ENCODE results near the gene WASL. TPM values are rescaled to one million over a fixed set of nuclear protein-coding genes. Genes with fewer than 3 reads are reported as not detected.

WASL gene
- total RNA-seq, 2 experiments from 2014 or later = 5.5 TPM

DNA sequence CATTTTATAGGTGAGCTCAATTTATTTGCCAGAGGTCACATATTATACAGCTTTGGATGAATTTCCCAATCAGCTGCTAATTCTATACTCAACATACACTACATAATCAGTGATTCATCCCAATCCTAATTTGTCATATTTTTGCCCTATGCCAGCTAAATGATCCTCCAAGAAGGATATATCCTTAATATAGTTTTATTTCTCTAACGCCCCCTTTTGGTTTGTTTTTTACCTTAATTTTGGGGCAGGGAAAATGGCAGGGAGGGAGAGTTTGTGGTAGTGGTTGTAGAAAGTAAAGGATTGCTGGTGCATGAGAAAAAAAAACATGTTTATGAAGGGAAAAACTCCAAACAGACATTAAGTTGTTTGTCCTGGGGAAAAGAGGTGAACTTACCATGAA, 31.9 kb downstream of the WASL start:
- DNase-seq (no peak), ATAC-seq (no peak)
- ChIA-PET POLR2A (no interaction called here), CTCF (interaction anchor here (0.8 to 2.9 kb wide), 7 partner anchors 9 to 148 kb away, joined by 3 to 8 read pairs (median 4); no protein-coding TSS in a partner anchor)
- no peak overlapping the region for H3K27ac Mint-ChIP-seq
- no peak overlapping the region for H3K4me3 Mint-ChIP-seq
- H3K9me3 Mint-ChIP-seq (ENCODE audit: low read depth) = no peaks in the 10 kb centered on the region
- no peaks in the 10 kb centered on the region for H3K27me3 Mint-ChIP-seq
- peaks cover 65% of the 10 kb centered on the region for H3K4me1 Mint-ChIP-seq
- no peaks in the 10 kb centered on the region for H3K36me3 Mint-ChIP-seq (ENCODE audit: low read depth)
- intact Hi-C loops (cut with DNase I, micrococcal nuclease) = no loop called here

- Mint-ChIP-seq H3K36me3 (ENCODE audit: low read depth) (no peaks in the 10 kb centered on the region), H3K9me3 (ENCODE audit: low read depth) (no peaks in the 10 kb centered on the region), H3K4me3 (no peak overlapping the region), H3K27me3 (no peaks in the 10 kb centered on the region), H3K4me1 (peaks cover 69% of the 10 kb centered on the region), H3K27ac (peak overlapping the region; percentile 27)
- intact Hi-C loops (cut with DNase I, micrococcal nuclease) = no loop called here
- no peak for ATAC-seq
- CTCF ChIA-PET = interaction anchor here (1.3 to 2.9 kb wide), 3 partner anchors 8 to 149 kb away, joined by 3 to 7 read pairs (median 4); no protein-coding TSS in a partner anchor
- DNase-seq = no peak
- POLR2A ChIA-PET = interaction anchor here (2.0 kb wide), 1 partner anchor 33 kb away, joined by 6 read pairs; the partner anchor contains the start of gene WASL
Measured at GRCh38 chr7:123715799-123716198, 33.0 kb downstream of the WASL start.

DNA sequence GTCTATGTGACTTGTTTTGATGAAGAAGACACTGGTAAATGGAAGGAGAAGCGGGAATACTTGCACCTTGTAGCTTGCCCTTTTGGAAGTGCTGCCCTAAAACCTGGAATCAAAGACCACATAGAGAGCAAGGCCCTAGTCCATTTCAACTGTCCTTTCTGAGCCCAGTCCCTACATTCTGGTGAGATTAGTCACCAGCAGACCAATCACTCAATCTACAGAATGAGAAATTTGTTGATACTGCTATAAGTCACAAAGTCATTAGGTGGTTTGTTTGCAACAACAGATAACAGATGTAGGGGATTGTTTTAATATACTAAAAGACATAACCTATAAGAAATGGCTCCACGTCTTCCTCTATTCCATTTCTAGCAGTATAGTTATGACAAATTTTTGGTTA, 33.6 kb downstream of the WASL start:
- peaks cover 72% of the 10 kb centered on the region for H3K4me1 Mint-ChIP-seq
- peak overlapping the region; percentile 27 for H3K27ac Mint-ChIP-seq
- ATAC-seq = no peak
- ChIA-PET CTCF (interaction anchor here (0.6 to 1.4 kb wide), 3 partner anchors 8 to 27 kb away, joined by 3 to 4 read pairs (median 3); no protein-coding TSS in a partner anchor), POLR2A (interaction anchor here (2.0 kb wide), 1 partner anchor 34 kb away, joined by 6 read pairs; the partner anchor contains the start of gene WASL)
- H3K36me3 Mint-ChIP-seq (ENCODE audit: low read depth) = no peaks in the 10 kb centered on the region
- H3K4me3 Mint-ChIP-seq = no peak overlapping the region
- H3K9me3 Mint-ChIP-seq (ENCODE audit: low read depth) = no peaks in the 10 kb centered on the region
- intact Hi-C loops (cut with DNase I, micrococcal nuclease) = no loop called here
- no peak for DNase-seq
- no peaks in the 10 kb centered on the region for H3K27me3 Mint-ChIP-seq

DNA sequence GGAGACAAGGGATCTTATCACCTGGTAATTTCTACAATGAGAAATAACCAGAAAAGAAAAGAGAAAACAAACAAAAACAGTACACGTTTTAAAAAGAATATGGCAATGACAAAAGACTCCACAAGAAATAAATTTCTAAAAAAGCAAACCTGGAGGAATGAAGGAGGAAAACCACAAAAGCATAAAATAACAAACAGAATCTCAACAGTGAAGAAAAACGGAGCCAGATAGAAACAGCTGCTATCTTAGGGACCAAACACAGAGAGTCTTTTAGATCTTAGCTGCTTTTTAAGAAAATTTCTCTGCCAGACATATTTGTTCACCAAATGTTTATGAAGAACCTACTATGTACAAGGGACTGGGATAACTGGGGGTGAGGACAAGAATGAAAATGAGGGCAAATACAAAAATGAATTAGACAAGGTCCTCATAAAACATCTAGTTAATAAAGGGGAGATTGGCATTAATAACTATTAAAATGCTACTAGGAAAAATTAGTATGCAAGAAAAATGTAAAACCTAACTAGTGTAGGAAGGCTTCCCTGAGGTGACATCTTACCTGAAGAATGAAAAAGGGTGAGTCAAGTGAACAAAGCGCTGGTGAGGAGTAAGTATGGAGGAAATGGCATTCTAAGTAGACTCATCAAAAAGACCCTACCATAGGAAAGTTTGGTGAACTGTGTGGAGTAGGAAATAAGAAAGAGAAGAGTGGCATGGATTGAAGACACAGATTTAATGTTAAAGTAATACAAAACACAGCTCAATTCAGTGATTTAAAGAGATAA, 34.3 kb downstream of the WASL start:
- ChIA-PET CTCF (interaction anchor here (0.6 to 1.4 kb wide), 3 partner anchors 9 to 27 kb away, joined by 3 to 4 read pairs (median 3); no protein-coding TSS in a partner anchor), POLR2A (interaction anchor here (2.0 kb wide), 1 partner anchor 35 kb away, joined by 6 read pairs; the partner anchor contains the start of gene WASL)
- H3K4me1 Mint-ChIP-seq = peaks cover 66% of the 10 kb centered on the region
- no peaks in the 10 kb centered on the region for H3K36me3 Mint-ChIP-seq (ENCODE audit: low read depth)
- peak overlapping the region; percentile 4 for H3K27ac Mint-ChIP-seq
- DNase-seq (no peak), ATAC-seq (no peak)
- no peaks in the 10 kb centered on the region for H3K9me3 Mint-ChIP-seq (ENCODE audit: low read depth)
- intact Hi-C loops (cut with DNase I, micrococcal nuclease) = no loop called here
- H3K27me3 Mint-ChIP-seq = no peaks in the 10 kb centered on the region
- no peak overlapping the region for H3K4me3 Mint-ChIP-seq

DNA sequence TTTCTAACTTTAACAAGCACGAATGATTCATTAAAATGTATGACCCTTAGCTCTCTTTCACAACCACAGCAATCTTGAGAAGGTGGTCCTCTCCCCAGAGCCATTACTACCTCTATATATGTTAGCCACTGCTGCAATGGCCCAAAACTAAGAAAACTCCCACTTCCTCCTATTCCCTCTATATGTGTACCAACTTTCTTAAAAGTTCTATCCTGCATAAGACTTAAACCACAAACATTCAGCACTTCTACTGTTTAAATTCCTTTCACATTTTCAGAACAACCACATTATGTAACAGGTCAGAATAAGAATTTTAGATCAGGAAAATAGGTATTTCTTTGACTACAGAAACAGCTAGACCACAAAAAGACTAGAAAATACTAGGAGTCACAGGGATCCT, 36.2 kb downstream of the WASL start:
- H3K9me3 Mint-ChIP-seq (ENCODE audit: low read depth) = no peaks in the 10 kb centered on the region
- no peak overlapping the region for H3K4me3 Mint-ChIP-seq
- no peak for ATAC-seq
- no peaks in the 10 kb centered on the region for H3K27me3 Mint-ChIP-seq
- CTCF ChIA-PET = no interaction called here
- H3K27ac Mint-ChIP-seq = peak overlapping the region; percentile 23
- DNase-seq = no peak
- peaks cover 55% of the 10 kb centered on the region for H3K4me1 Mint-ChIP-seq
- peaks cover 9% of the 10 kb centered on the region for H3K36me3 Mint-ChIP-seq (ENCODE audit: low read depth)
- POLR2A ChIA-PET = no interaction called here
- intact Hi-C loops (cut with DNase I, micrococcal nuclease) = loop anchor here (1.0 to 2.0 kb wide), 2 partner anchors 36 to 37 kb away; partner anchors contain the start of gene WASL (in 2 of the 2)

DNA sequence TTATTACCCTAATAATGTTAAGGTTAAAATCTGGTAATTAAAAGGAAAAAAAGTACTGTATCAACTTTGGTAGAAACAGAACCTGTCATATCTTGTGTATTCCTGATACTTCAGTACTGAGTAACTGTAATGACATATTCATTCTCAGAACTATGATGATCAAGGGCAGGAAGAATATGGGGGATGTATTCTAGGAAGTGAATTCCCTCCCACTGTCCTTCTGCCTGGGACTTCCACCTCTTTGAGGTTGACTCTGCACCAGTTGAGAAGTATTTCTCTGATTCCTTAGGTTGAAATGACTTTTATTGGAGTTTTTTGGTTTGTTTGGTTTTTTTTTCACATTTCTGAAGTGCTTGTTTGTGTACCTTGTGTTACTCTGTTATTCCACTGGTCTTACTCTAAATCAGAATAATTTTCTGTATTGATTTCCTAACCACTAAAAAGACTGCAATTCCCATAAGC, 36.9 kb downstream of the WASL start:
- CTCF ChIA-PET = no interaction called here
- Mint-ChIP-seq H3K4me3 (no peak overlapping the region), H3K27me3 (no peaks in the 10 kb centered on the region), H3K9me3 (ENCODE audit: low read depth) (no peaks in the 10 kb centered on the region), H3K36me3 (ENCODE audit: low read depth) (peaks cover 9% of the 10 kb centered on the region), H3K27ac (peak overlapping the region; percentile 45), H3K4me1 (peaks cover 55% of the 10 kb centered on the region)
- ATAC-seq = peak; percentile 83
- DNase-seq = peak; percentile 15
- intact Hi-C loops (cut with DNase I, micrococcal nuclease) = loop anchor here (1.0 to 2.0 kb wide), 2 partner anchors 37 kb away; partner anchors contain the start of gene WASL (in 2 of the 2)
- POLR2A ChIA-PET = no interaction called here

GRCh38 chr7:123710683-123711082, 38.1 kb downstream of the WASL start:
- Mint-ChIP-seq H3K36me3 (ENCODE audit: low read depth) (peaks cover 12% of the 10 kb centered on the region), H3K27me3 (no peaks in the 10 kb centered on the region), H3K9me3 (ENCODE audit: low read depth) (no peaks in the 10 kb centered on the region), H3K27ac (peak overlapping the region; percentile 55), H3K4me3 (no peak overlapping the region), H3K4me1 (peaks cover 48% of the 10 kb centered on the region)
- ATAC-seq (no peak), DNase-seq (no peak)
- ChIA-PET CTCF (no interaction called here), POLR2A (no interaction called here)
- intact Hi-C loops (cut with DNase I, micrococcal nuclease) = no loop called here

GRCh38 chr7:123709525-123709924, 39.3 kb downstream of the WASL start:
- CTCF ChIA-PET = no interaction called here
- no peaks in the 10 kb centered on the region for H3K27me3 Mint-ChIP-seq
- H3K4me1 Mint-ChIP-seq = peaks cover 37% of the 10 kb centered on the region
- ATAC-seq (no peak), DNase-seq (no peak)
- H3K36me3 Mint-ChIP-seq (ENCODE audit: low read depth) = peaks cover 15% of the 10 kb centered on the region
- H3K4me3 Mint-ChIP-seq = no peak overlapping the region
- H3K27ac Mint-ChIP-seq = no peak overlapping the region
- POLR2A ChIA-PET = no interaction called here
- intact Hi-C loops (cut with DNase I, micrococcal nuclease) = no loop called here
- H3K9me3 Mint-ChIP-seq (ENCODE audit: low read depth) = no peaks in the 10 kb centered on the region

DNA sequence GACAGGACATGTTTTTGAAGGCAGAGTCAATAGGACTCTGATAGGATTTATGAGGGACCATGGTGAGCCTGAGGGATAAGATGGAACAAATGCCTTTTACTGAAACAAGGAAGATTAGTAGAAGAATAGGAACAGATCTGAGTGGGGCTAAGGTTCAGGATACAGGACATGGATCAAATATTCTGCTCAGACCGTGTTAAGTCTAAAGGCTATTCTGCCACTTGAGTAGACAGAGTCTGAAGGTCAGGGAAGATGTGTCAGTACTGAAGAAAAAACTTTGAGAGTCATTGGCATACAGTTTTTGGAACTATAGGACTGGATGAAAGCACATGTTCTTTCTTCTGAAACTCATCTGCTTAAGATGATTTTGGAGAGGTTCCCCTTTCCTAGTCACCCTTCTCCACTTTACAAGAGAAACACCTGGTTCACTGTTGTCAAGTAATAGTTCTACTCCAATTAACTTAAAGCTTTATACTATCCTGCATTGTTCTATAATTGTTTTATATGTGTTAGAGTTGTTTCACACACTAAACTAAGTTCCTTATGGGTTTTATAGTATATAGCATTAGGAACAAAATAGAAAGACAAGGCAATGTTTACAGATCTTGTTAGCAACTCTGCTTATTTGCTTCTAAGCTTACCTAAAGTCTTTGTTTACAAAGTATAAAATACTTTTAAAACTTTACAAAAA, 43.4 kb downstream of the WASL start:
- Mint-ChIP-seq H3K4me1 (peaks cover 2% of the 10 kb centered on the region), H3K27me3 (no peaks in the 10 kb centered on the region), H3K27ac (no peak overlapping the region), H3K36me3 (ENCODE audit: low read depth) (peaks cover 17% of the 10 kb centered on the region), H3K9me3 (ENCODE audit: low read depth) (no peaks in the 10 kb centered on the region), H3K4me3 (no peak overlapping the region)
- intact Hi-C loops (cut with DNase I, micrococcal nuclease) = no loop called here
- no peak for DNase-seq
- ChIA-PET POLR2A (no interaction called here), CTCF (interaction anchor here (1.0 kb wide), 1 partner anchor 93 kb away, joined by 3 read pairs; no protein-coding TSS in a partner anchor)
- ATAC-seq = no peak

DNA sequence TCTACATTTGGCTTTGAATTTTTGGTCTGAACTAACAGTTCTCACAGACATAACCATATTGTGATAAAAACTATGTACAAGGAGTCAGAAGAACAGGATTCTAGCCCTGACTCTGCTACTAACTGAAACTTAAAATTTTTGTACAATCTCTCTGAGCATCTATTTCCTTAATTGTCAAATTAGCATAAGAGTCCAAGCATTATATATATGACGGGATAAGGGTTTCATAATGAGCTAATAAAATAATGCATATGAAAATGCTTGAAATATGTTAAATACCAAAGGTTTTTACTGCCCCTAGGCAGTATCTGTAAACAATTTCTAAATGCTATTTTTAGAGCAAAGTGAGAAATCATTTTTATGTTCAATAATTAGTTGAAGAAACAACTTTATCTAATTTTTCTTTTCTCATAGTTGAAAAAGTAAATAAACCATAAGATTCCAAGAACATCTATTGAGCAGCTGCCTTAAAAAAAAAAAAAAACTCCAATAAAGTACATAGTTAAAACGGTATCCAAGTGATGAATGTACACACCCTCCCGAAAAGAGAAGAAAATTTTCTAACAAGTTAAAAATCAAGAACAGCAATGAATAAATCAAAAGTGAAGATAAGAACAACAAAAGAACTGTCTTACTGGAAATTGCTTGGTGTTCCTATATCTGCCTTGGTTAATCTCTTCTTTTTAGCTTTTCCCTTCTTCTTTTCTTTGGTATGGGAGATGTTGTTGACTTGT, 52.7 kb downstream of the WASL start:
- POLR2A ChIA-PET = no interaction called here
- no peak for ATAC-seq
- no peak overlapping the region for H3K4me3 Mint-ChIP-seq

DNA sequence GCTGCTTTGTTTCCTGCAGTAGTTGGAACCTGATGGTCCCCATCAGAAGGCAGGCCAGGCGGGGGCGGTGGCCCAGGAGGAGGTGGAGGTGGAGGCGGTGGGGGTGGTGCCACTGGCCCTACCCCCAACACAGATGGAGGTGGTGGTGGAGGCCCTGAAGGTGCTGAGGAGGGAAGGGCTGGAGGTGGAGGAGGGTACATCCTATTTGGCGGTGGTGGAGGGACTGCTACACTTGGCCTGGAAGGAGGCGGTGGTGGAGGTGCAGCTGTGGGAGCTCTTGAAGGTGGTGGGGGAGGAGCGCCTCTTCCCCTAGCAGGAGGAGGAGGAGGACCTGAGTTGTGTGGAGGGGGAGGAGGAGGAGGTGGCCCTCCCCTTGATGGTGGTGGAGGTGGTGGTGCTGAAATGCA, 56.3 kb downstream of the WASL start:
- intact Hi-C loops (cut with DNase I, micrococcal nuclease) = loop anchor here in 1 of 2 experiments (2.0 kb wide), 1 partner anchor 28 kb away; no protein-coding TSS in a partner anchor
- ChIA-PET POLR2A (no interaction called here), CTCF (interaction anchor here (0.6 to 4.3 kb wide), 5 partner anchors 9 to 208 kb away, joined by 3 to 21 read pairs (median 3); no protein-coding TSS in a partner anchor)
- Mint-ChIP-seq H3K4me3 (no peak overlapping the region), H3K27me3 (no peaks in the 10 kb centered on the region), H3K9me3 (ENCODE audit: low read depth) (no peaks in the 10 kb centered on the region), H3K4me1 (no peaks in the 10 kb centered on the region), H3K36me3 (ENCODE audit: low read depth) (peaks cover 10% of the 10 kb centered on the region), H3K27ac (no peak overlapping the region)
- ATAC-seq (no peak), DNase-seq (no peak)

More for the DNA sequence above, 52.7 kb downstream of the WASL start:
- Mint-ChIP-seq H3K9me3 (ENCODE audit: low read depth) (no peaks in the 10 kb centered on the region), H3K27ac (no peak overlapping the region), H3K36me3 (ENCODE audit: low read depth) (peaks cover 20% of the 10 kb centered on the region), H3K4me1 (no peaks in the 10 kb centered on the region), H3K27me3 (no peaks in the 10 kb centered on the region)
- intact Hi-C loops (cut with DNase I, micrococcal nuclease) = no loop called here
- DNase-seq = no peak
- CTCF ChIA-PET = interaction anchor here (0.6 kb wide), 1 partner anchor 53 kb away, joined by 3 read pairs; no protein-coding TSS in a partner anchor

Measured in activated CD4-positive, alpha-beta T cell treated with anti-CD3 and anti-CD28 coated beads for 36 hours (primary cell).